Nephron (organoid): ENCODE results near the gene WNT9B.

ENCODE experiments used
- H3K27ac Mint-ChIP-seq, 3 experiments: 2 replicates each; pipeline ENCODE4 v1.8.0; 2020; ENCODE audit warnings: mixed read lengths in 3 of 3, mild to moderate bottlenecking in 2 of 3, moderate library complexity in 1 of 3
- H3K27me3 Mint-ChIP-seq: 2 replicates; pipeline ENCODE4 v1.8.0; 2021; ENCODE audit warnings: low read depth, mild to moderate bottlenecking, moderate library complexity, mixed read lengths
- H3K36me3 Mint-ChIP-seq: 2 replicates; pipeline ENCODE4 v1.8.0; 2020; ENCODE audit warnings: low read depth, mixed read lengths
- H3K4me1 Mint-ChIP-seq: 2 replicates; pipeline ENCODE4 v1.8.0; 2020; ENCODE audit warnings: mixed read lengths
- H3K4me3 Mint-ChIP-seq, 3 experiments: 2 replicates each; pipeline ENCODE4 v1.8.0; 2020; ENCODE audit warnings: mild to moderate bottlenecking in 3 of 3, mixed read lengths in 3 of 3, moderate library complexity in 2 of 3
- H3K9me3 Mint-ChIP-seq: 2 replicates; pipeline ENCODE4 v1.8.0; 2020; ENCODE audit warnings: mixed read lengths
- CTCF ChIP-seq, 3 experiments: fragments of 200-600 bp; sonication (generic); IDR thresholded peaks; one replicate each; pipeline ENCODE4 v1.5.0; 2021; ENCODE audit warnings: antibody characterized with exemption in 3 of 3; ENCODE audit not compliant: unreplicated experiment in 3 of 3

WNT9B gene

GRCh38 chr17:46887717-46888116 lies 36.3 kb downstream of the WNT9B start:
- H3K4me1 Mint-ChIP-seq: peaks cover 25% of the 10 kb centered on the region
- no peak overlapping the region for H3K27ac Mint-ChIP-seq
- H3K9me3 Mint-ChIP-seq: no peaks in the 10 kb centered on the region
- no peaks in the 10 kb centered on the region for H3K36me3 Mint-ChIP-seq
- no peak overlapping the region for H3K4me3 Mint-ChIP-seq
- peaks cover 27% of the 10 kb centered on the region for H3K27me3 Mint-ChIP-seq
- TF ChIP-seq CTCF (IDR thresholded peaks at IDR 0.05; ENCODE audit: unreplicated experiment in 3 of 3): no peak

- H3K9me3 Mint-ChIP-seq: no peaks in the 10 kb centered on the region
- peaks cover 25% of the 10 kb centered on the region for H3K4me1 Mint-ChIP-seq
- no peak for TF ChIP-seq CTCF (IDR thresholded peaks at IDR 0.05; ENCODE audit: unreplicated experiment in 3 of 3)
- no peak overlapping the region for H3K27ac Mint-ChIP-seq
- H3K4me3 Mint-ChIP-seq: no peak overlapping the region
- peaks cover 33% of the 10 kb centered on the region for H3K27me3 Mint-ChIP-seq
- H3K36me3 Mint-ChIP-seq: no peaks in the 10 kb centered on the region
Measured at GRCh38 chr17:46888727-46889126, 37.3 kb downstream of the WNT9B start.

GRCh38 chr17:46889519-46889918 lies 38.1 kb downstream of the WNT9B start:
- Mint-ChIP-seq H3K9me3 (no peaks in the 10 kb centered on the region), H3K4me3 (no peak overlapping the region), H3K27ac (no peak overlapping the region), H3K36me3 (no peaks in the 10 kb centered on the region), H3K4me1 (peaks cover 17% of the 10 kb centered on the region), H3K27me3 (peaks cover 32% of the 10 kb centered on the region)
- TF ChIP-seq CTCF (IDR thresholded peaks at IDR 0.05; ENCODE audit: unreplicated experiment in 3 of 3): no peak

GRCh38 chr17:46889992-46890564 lies 38.7 kb downstream of the WNT9B start:
- no peak overlapping the region for H3K27ac Mint-ChIP-seq
- no peaks in the 10 kb centered on the region for H3K9me3 Mint-ChIP-seq
- H3K4me3 Mint-ChIP-seq: no peak overlapping the region
- peaks cover 13% of the 10 kb centered on the region for H3K4me1 Mint-ChIP-seq
- no peak for TF ChIP-seq CTCF (IDR thresholded peaks at IDR 0.05; ENCODE audit: unreplicated experiment in 3 of 3)
- peaks cover 30% of the 10 kb centered on the region for H3K27me3 Mint-ChIP-seq
- H3K36me3 Mint-ChIP-seq: no peaks in the 10 kb centered on the region

GRCh38 chr17:46890638-46891037 lies 39.3 kb downstream of the WNT9B start:
- Mint-ChIP-seq H3K4me3 (no peak overlapping the region), H3K36me3 (no peaks in the 10 kb centered on the region), H3K27me3 (peaks cover 30% of the 10 kb centered on the region), H3K9me3 (no peaks in the 10 kb centered on the region), H3K4me1 (peaks cover 11% of the 10 kb centered on the region), H3K27ac (no peak overlapping the region)
- no peak for TF ChIP-seq CTCF (IDR thresholded peaks at IDR 0.05; ENCODE audit: unreplicated experiment in 3 of 3)

- peaks cover 22% of the 10 kb centered on the region for H3K27me3 Mint-ChIP-seq
- H3K36me3 Mint-ChIP-seq: no peaks in the 10 kb centered on the region
- H3K4me1 Mint-ChIP-seq: peaks cover 5% of the 10 kb centered on the region
- no peak for TF ChIP-seq CTCF (IDR thresholded peaks at IDR 0.05; ENCODE audit: unreplicated experiment in 3 of 3)
- peaks cover 3% of the 10 kb centered on the region for H3K9me3 Mint-ChIP-seq
- no peak overlapping the region for H3K27ac Mint-ChIP-seq
- no peak overlapping the region for H3K4me3 Mint-ChIP-seq
Measured at GRCh38 chr17:46892192-46892703, 40.9 kb downstream of the WNT9B start.
